Left renal pelvis (tissue), 4 donors: ENCODE measurements around the gene OR2AJ1. TPM values are rescaled to one million over a fixed set of nuclear protein-coding genes. Genes with fewer than 3 reads are reported as not detected.
A peak's percentile ranks its signal among the peaks of the same experiment; 100 is the strongest.

Experiments
- DNase-seq, 4 donors: peaks; one replicate each; pipeline ENCODE4 v3.0.0-alpha.2; 2013; ENCODE audit warnings: low read depth in 4 of 4, low spot score in 3 of 4
- polyA plus RNA-seq, 4 donors: library from polyadenylated mRNA; unstranded; fragments of 120-200 nt; gene quantifications; one replicate each; pipeline ENCODE4 v1.2.1, GENCODE V29; 2013; ENCODE audit not compliant: insufficient read length in 4 of 4

OR2AJ1 gene
- not detected for polyA plus RNA-seq

- no peak for DNase-seq
Observed at GRCh38 chr1:247924868-247925267, at the start of gene OR2AJ1. OR2AJ1 (plus strand) TSS chr1:247924889; CDS start chr1:247933769, 8,880 bp downstream.

GRCh38 chr1:247883346-247883745 lies 41.3 kb upstream of the OR2AJ1 start:
- DNase-seq: no peak

- DNase-seq: no peak
Observed at GRCh38 chr1:247884797-247885413, 39.8 kb upstream of the OR2AJ1 start.

GRCh38 chr1:247895163-247895637 lies 29.5 kb upstream of the OR2AJ1 start, which contains the start of gene OR2W3:
OR2W3 (plus strand) TSS chr1:247895587; CDS start chr1:247895587, 0 bp downstream.
- DNase-seq: no peak

GRCh38 chr1:247895976-247896375 lies 28.7 kb upstream of the OR2AJ1 start:
- DNase-seq: no peak

GRCh38 chr1:247904122-247904521 lies 20.6 kb upstream of the OR2AJ1 start:
- no peak for DNase-seq

- no peak for DNase-seq
Observed at GRCh38 chr1:247905181-247905580, 19.5 kb upstream of the OR2AJ1 start.

GRCh38 chr1:247905910-247906503 lies 18.7 kb upstream of the OR2AJ1 start:
- DNase-seq: no peak

GRCh38 chr1:247906504-247907047 lies 18.1 kb upstream of the OR2AJ1 start:
- DNase-seq: no peak

- no peak for DNase-seq
Observed at GRCh38 chr1:247908766-247909165, 15.9 kb upstream of the OR2AJ1 start.

- DNase-seq: no peak
Observed at GRCh38 chr1:247913786-247914185, 10.9 kb upstream of the OR2AJ1 start.

GRCh38 chr1:247914941-247915662 lies 9.6 kb upstream of the OR2AJ1 start:
- no peak for DNase-seq

GRCh38 chr1:247919952-247920351 lies 4.7 kb upstream of the OR2AJ1 start, which contains the start of gene OR2T8:
OR2T8 (plus strand) TSS chr1:247920252; CDS start chr1:247921018, 766 bp downstream.
- DNase-seq: no peak

- DNase-seq: no peak
Observed at GRCh38 chr1:247923941-247924340, 748 bp upstream of the OR2AJ1 start.

GRCh38 chr1:247933989-247934388 lies 9.3 kb downstream of the OR2AJ1 start:
- DNase-seq: no peak

GRCh38 chr1:247935781-247936180 lies 11.1 kb downstream of the OR2AJ1 start:
- DNase-seq: no peak

- DNase-seq: no peak
Observed at GRCh38 chr1:247936415-247936814, 11.7 kb downstream of the OR2AJ1 start.

GRCh38 chr1:247936965-247937734 lies 12.5 kb downstream of the OR2AJ1 start:
- DNase-seq: peak in 3 of 4 donors; percentile 1 to 31 (median 29)

GRCh38 chr1:247942624-247943023 lies 17.9 kb downstream of the OR2AJ1 start:
- no peak for DNase-seq

- no peak for DNase-seq
Observed at GRCh38 chr1:247948558-247948957, 23.9 kb downstream of the OR2AJ1 start, which contains the start of gene OR2L8. OR2L8 (plus strand) TSS chr1:247948858; CDS start chr1:247948858, 0 bp downstream.
